Caco-2 (cell line): ENCODE data around the gene IL36B. TPM values are rescaled to one million over a fixed set of nuclear protein-coding genes. Genes with fewer than 3 reads are reported as not detected.

Source experiments
- BruUV-seq: library from RNA; stranded (reverse); fragments of 400-500 nt; replicated peaks from 2 replicates; lab custom pipeline; 2021; lab: Mats Ljungman, UMichigan
- CTCF ChIA-PET: fragments of 300-600 bp; sonication (Branson Sonifier 250); formaldehyde crosslinking; loops from one replicate; lab custom pipeline; 2022; ENCODE audit warnings: antibody characterized with exemption; lab: Charles Lee
- POLR2A ChIA-PET: fragments of 300-600 bp; sonication (Branson Sonifier 250); formaldehyde crosslinking; loops from one replicate; lab custom pipeline; 2022; ENCODE audit warnings: antibody characterized with exemption; lab: Charles Lee
- DNase-seq, 2 experiments: peaks; one replicate each; pipeline versions ENCODE4 v3.0.0 to v3.0.0-alpha.2; 2020 to 2022
- H3K27me3 ChIP-seq: replicated peaks from 2 replicates; pipeline ENCODE4 v1.6.0; 2011; ENCODE audit warnings: low read length; ENCODE audit not compliant: control insufficient read depth, insufficient read depth
- H3K36me3 ChIP-seq: 2 replicates; pipeline ENCODE4 v1.5.1; 2011; ENCODE audit warnings: low read length; ENCODE audit not compliant: control insufficient read depth, insufficient read depth
- H3K4me1 ChIP-seq: fragments of 250-450 bp; sonication (Bioruptor Pico); 2 replicates; pipeline ENCODE4 v1.5.1; 2020; ENCODE audit warnings: mild to moderate bottlenecking
- H3K4me3 ChIP-seq: 2 replicates; pipeline ENCODE4 v1.5.1; 2011; ENCODE audit warnings: low read depth, mild to moderate bottlenecking, control low read depth, low read length
- H3K9me3 ChIP-seq: fragments of 250-450 bp; sonication (Bioruptor Pico); 2 replicates; pipeline ENCODE4 v1.5.1; 2020; ENCODE audit warnings: mild to moderate bottlenecking, moderate library complexity
- H3K27ac Mint-ChIP-seq: one replicate; pipeline ENCODE4 v1.8.0; 2022; ENCODE audit warnings: mixed read lengths; ENCODE audit not compliant: unreplicated experiment
- H3K27me3 Mint-ChIP-seq: one replicate; pipeline ENCODE4 v1.8.0; 2022; ENCODE audit warnings: mixed read lengths; ENCODE audit not compliant: insufficient read depth, unreplicated experiment
- H3K36me3 Mint-ChIP-seq: one replicate; pipeline ENCODE4 v1.8.0; 2022; ENCODE audit warnings: mild to moderate bottlenecking, mixed read lengths; ENCODE audit not compliant: insufficient read depth, unreplicated experiment
- H3K4me1 Mint-ChIP-seq: one replicate; pipeline ENCODE4 v1.8.0; 2022; ENCODE audit warnings: low read depth, mixed read lengths; ENCODE audit not compliant: unreplicated experiment
- H3K4me3 Mint-ChIP-seq: one replicate; pipeline ENCODE4 v1.8.0; 2022; ENCODE audit warnings: mild to moderate bottlenecking, moderate library complexity, mixed read lengths; ENCODE audit not compliant: unreplicated experiment
- H3K9me3 Mint-ChIP-seq: one replicate; pipeline ENCODE4 v1.8.0; 2022; ENCODE audit warnings: mixed read lengths; ENCODE audit not compliant: unreplicated experiment
- intact Hi-C: fragments of 100-400 bp; cut with micrococcal nuclease; formaldehyde crosslinking; loops from one replicate; pipeline ENCODE4 v1.10.0; 2022; ENCODE audit not compliant: unreplicated experiment
- total RNA-seq: library from RNA; stranded (reverse); gene quantifications from 2 replicates; pipeline ENCODE4 v1.2.3, GENCODE V29; 2022
- TF ChIP-seq, protein P1 (sequence below), 2 experiments: fragments of 200-600 bp in 1 of 2; IDR thresholded peaks; 1 replicate in 1 of 2; 2 replicates in 1 of 2; pipeline versions ENCODE4 v1.5.1 to v1.8.0; 2011 to 2022; ENCODE audit warnings: antibody characterized with exemption in 1 of 2, control low read depth in 1 of 2, inconsistent platforms in 1 of 2, low read depth in 1 of 2, low read length in 1 of 2, mild to moderate bottlenecking in 1 of 2, moderate library complexity in 1 of 2; ENCODE audit not compliant: insufficient read depth in 1 of 2, severe bottlenecking in 1 of 2, unreplicated experiment in 1 of 2

Gene IL36B
- total RNA-seq, 1 experiment from 2014 or later, result not detected

DNA sequence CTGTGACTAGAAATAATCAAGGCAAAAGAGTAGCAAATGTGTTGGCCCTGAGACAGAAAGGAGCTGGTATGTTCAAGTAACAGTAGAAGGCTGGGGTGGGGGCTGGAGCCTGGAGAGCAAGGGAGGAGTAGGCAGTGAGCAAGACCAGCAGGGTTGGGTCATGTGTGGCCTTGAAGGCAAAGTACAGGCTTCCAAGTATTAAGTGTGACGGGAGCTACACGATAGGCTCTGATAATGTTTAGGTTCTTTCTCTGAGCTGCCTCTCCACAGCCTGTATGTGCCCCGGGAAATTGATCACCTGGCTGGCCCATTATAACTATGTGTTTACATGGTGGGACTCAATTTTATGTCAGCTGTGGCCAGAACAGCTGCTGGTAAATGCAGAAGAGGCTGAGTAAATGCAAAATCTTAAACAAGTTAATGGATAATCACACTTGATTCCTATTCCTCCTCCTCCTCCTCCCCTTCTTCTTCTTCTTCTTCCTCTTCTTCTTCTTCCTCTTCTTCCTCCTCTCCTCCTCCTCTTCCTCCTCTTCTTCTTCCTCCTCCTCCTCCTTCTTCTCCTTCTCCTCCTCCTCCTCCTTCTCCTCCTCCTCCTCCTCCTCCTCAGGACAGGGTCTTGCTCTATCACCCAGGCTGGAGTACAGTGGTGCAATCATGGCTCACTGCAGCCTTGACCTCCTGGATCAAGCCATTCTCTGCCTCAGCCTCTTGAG lies 24.4 kb upstream of the IL36B start:
- no peaks in the 10 kb centered on the region for H3K4me1 Mint-ChIP-seq
- Histone ChIP-seq H3K27me3 (no peaks in the 10 kb centered on the region), H3K9me3 (no peaks in the 10 kb centered on the region), H3K36me3 (no peaks in the 10 kb centered on the region), H3K4me1 (no peaks in the 10 kb centered on the region), H3K4me3 (no peak overlapping the region)
- no peaks in the 10 kb centered on the region for H3K27me3 Mint-ChIP-seq
- intact Hi-C loops, result no loop called here
- TF ChIP-seq, protein P1, sequence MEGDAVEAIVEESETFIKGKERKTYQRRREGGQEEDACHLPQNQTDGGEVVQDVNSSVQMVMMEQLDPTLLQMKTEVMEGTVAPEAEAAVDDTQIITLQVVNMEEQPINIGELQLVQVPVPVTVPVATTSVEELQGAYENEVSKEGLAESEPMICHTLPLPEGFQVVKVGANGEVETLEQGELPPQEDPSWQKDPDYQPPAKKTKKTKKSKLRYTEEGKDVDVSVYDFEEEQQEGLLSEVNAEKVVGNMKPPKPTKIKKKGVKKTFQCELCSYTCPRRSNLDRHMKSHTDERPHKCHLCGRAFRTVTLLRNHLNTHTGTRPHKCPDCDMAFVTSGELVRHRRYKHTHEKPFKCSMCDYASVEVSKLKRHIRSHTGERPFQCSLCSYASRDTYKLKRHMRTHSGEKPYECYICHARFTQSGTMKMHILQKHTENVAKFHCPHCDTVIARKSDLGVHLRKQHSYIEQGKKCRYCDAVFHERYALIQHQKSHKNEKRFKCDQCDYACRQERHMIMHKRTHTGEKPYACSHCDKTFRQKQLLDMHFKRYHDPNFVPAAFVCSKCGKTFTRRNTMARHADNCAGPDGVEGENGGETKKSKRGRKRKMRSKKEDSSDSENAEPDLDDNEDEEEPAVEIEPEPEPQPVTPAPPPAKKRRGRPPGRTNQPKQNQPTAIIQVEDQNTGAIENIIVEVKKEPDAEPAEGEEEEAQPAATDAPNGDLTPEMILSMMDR (IDR thresholded peaks at IDR 0.05; ENCODE audit: insufficient read depth in 1 of 2, low read depth in 1 of 2, low read length in 1 of 2, severe bottlenecking in 1 of 2, unreplicated experiment in 1 of 2), result no peak
- ChIA-PET CTCF (interaction anchor here (0.9 kb wide), 1 partner anchor 313 kb away, joined by 3 read pairs; no protein-coding TSS in a partner anchor), POLR2A (no interaction called here)
- BruUV-seq, result no TSS peak
- no peak overlapping the region for H3K4me3 Mint-ChIP-seq
- H3K27ac Mint-ChIP-seq, result no peak overlapping the region
- no peaks in the 10 kb centered on the region for H3K36me3 Mint-ChIP-seq
- H3K9me3 Mint-ChIP-seq, result no peaks in the 10 kb centered on the region
- DNase-seq, result no peak

DNA sequence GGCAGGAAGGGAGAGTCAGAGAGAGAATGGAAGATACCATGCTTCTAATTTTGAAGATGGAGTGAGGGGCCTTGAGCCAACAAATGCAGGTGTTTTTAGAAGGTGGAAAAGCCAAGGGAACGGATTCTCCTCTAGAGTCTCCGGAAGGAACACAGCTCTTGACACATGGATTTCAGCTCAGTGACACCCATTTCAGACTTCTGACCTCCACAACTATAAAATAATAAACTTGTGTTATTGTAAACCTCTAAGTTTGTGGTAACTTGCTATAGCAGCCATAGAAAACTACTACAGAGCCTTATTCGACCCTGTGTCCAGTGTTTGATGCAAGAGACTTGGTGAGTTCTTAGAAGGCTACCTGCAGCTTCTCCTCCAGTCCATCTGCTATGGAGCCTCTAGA lies 22.9 kb upstream of the IL36B start:
- Mint-ChIP-seq H3K4me1 (no peaks in the 10 kb centered on the region), H3K4me3 (no peak overlapping the region), H3K27ac (no peak overlapping the region), H3K27me3 (no peaks in the 10 kb centered on the region), H3K9me3 (no peaks in the 10 kb centered on the region), H3K36me3 (no peaks in the 10 kb centered on the region)
- no peaks in the 10 kb centered on the region for H3K36me3 ChIP-seq
- H3K4me1 ChIP-seq, result no peaks in the 10 kb centered on the region; the same call in 1 of the 2 replicates
- no TSS peak for BruUV-seq
- no peaks in the 10 kb centered on the region for H3K9me3 ChIP-seq
- TF ChIP-seq, protein P1 (IDR thresholded peaks at IDR 0.05; ENCODE audit: insufficient read depth in 1 of 2, low read depth in 1 of 2, low read length in 1 of 2, severe bottlenecking in 1 of 2, unreplicated experiment in 1 of 2), result no peak
- POLR2A ChIA-PET, result no interaction called here
- intact Hi-C loops, result no loop called here
- no peak overlapping the region for H3K4me3 ChIP-seq
- H3K27me3 ChIP-seq, result no peaks in the 10 kb centered on the region
- DNase-seq, result no peak
- CTCF ChIA-PET, result interaction anchor here (1.0 kb wide), 1 partner anchor 123 kb away, joined by 3 read pairs; no protein-coding TSS in a partner anchor

DNA sequence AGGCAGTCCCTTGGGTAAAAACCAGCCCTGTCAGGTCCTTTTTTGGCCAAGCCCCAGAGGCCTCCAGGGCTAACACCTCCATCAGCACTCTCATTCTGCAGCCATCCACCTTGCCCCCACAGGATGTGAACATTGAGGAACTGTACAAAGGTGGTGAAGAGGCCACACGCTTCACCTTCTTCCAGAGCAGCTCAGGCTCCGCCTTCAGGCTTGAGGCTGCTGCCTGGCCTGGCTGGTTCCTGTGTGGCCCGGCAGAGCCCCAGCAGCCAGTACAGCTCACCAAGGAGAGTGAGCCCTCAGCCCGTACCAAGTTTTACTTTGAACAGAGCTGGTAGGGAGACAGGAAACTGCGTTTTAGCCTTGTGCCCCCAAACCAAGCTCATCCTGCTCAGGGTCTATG lies 22.4 kb upstream of the IL36B start:
- peaks cover 2% of the 10 kb centered on the region for H3K4me1 Mint-ChIP-seq
- intact Hi-C loops, result no loop called here
- POLR2A ChIA-PET, result no interaction called here
- peaks cover 5% of the 10 kb centered on the region for H3K4me1 ChIP-seq
- no TSS peak for BruUV-seq
- H3K27me3 Mint-ChIP-seq, result no peaks in the 10 kb centered on the region
- CTCF ChIA-PET, result no interaction called here
- H3K27ac Mint-ChIP-seq, result no peak overlapping the region
- H3K9me3 ChIP-seq, result no peaks in the 10 kb centered on the region
- TF ChIP-seq, protein P1 (IDR thresholded peaks at IDR 0.05; ENCODE audit: insufficient read depth in 1 of 2, low read depth in 1 of 2, low read length in 1 of 2, severe bottlenecking in 1 of 2, unreplicated experiment in 1 of 2), result no peak
- no peaks in the 10 kb centered on the region for H3K27me3 ChIP-seq
- H3K36me3 ChIP-seq, result no peaks in the 10 kb centered on the region
- no peaks in the 10 kb centered on the region for H3K9me3 Mint-ChIP-seq
- H3K4me3 ChIP-seq, result no peak overlapping the region
- DNase-seq, result no peak
- H3K36me3 Mint-ChIP-seq, result no peaks in the 10 kb centered on the region
- no peak overlapping the region for H3K4me3 Mint-ChIP-seq
